Measurements from ENCODE around the gene ASPA.
"Not testable (repeated sequence)": the region's sequence is repeated elsewhere in the genome, so short reads cannot be mapped to it uniquely, and the experiment has no call there.

The ASPA gene

DNA sequence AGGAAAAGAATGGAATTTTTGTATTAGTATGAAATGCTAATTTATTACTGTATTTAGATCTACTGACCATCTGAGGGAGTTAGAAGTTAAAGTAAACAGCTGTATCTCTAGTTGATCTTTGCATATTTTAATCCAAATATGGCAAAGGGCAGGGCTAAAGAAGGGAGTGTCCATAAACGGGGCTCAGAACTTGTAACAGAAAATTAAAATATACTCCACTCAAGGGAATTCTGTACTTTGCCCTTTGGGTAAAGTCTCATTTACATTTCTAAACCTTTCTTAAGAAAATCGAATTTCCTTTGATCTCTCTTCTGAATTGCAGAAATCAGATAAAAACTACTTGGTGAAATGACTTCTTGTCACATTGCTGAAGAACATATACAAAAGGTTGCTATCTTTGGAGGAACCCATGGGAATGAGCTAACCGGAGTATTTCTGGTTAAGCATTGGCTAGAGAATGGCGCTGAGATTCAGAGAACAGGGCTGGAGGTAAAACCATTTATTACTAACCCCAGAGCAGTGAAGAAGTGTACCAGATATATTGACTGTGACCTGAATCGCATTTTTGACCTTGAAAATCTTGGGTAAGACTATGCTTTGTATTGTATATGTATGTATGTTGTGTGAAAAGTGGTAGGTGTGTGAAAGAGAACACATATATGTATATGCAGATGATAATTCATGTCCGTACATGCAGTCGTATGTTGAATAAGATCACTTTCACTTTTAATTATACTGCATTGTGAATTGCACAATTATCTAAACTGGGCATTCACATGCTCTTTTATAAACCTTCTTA is at the start of gene ASPA:
TSS of gene ASPA (plus strand) at position 186 of the 799 bp plus-strand sequence. CDS start at position 349, 163 bp downstream.
- in situ Hi-C loops (cut with HindIII; ENCODE audit: low sequenced_read_pairs) = no loop called here

DNA sequence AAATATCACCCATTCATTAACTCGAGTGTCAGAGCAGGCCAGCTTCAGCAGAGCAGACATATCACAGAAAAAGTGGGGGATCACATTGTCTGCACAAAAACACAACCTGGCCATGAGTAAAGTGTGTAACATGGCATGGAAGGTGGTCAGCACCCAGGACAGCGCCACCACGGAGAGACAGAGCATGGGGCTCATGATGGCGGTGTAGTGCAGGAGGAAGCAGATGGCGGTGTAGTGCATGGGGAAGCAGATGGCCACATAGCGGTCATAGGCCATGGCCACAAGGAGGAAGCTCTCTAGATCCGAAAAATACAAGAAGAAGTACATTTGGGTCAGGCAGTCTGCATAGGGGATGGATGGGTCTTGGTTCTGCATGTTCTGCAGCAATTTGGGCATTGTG is 42.6 kb upstream of the ASPA start:
- in situ Hi-C loops (cut with HindIII; ENCODE audit: low sequenced_read_pairs) = not testable (repeated sequence)

DNA sequence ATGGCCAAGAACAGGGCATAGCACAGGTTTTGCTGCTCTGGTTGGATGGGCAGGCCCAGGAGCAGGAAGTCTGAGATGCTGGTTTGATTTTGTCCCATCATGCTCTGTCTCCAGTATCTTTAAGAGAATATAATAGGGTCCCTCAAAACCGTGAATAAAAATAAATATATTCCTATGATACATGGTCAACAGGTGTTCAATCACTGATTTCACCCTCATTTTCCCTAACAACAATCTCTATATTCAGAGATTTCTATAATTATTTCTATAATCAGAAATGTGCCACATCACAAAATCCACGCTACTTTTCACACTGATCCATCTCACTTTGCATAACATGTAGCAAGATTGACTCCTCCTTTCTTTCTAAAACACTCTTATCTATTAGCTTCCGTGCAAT is 42.1 kb upstream of the ASPA start, which contains the start of gene OR1E2:
TSS of gene OR1E2 (minus strand) at position 101 of the 400 bp plus-strand sequence. CDS start at position 101, 0 bp downstream.
- in situ Hi-C loops (cut with HindIII; ENCODE audit: low sequenced_read_pairs) = no loop called here

DNA sequence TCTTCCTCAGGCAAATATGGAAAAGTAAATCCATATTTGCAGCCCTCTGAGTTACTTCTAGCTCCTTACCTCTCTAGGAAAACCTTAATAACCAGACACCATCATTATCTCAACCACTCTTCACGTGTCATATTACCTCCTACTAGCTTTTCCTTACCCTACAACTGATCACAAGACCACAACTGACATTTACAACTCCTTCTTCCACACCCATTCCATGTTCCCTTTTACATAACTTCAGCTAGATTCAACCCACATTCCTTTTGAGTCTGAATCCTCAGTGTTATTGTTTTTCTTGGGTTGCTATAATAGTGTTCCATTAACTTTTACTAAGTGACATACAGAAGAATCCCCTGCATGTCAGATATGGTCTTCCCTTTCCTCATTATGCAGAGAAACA is 37.4 kb upstream of the ASPA start:
- in situ Hi-C loops (cut with HindIII; ENCODE audit: low sequenced_read_pairs) = no loop called here

DNA sequence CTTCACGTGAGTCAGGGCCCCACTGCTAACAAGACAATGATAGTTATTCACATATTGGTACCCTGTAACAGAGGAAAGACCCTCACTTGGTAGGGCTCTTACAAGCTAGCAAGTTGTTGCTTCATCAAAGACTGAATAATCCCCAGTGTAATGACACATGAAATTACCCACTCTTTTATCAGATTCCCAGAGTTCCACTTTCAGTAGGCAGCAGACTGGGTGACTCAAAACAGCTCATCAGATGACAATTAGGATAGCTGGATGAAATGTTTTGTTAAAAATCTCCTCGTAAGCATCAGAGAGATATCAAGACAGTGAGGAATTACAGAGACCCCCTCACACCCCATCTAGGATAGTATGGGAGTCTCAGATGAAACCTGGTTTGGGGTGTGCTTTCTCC is 35.3 kb upstream of the ASPA start:
- in situ Hi-C loops (cut with HindIII; ENCODE audit: low sequenced_read_pairs) = no loop called here

DNA sequence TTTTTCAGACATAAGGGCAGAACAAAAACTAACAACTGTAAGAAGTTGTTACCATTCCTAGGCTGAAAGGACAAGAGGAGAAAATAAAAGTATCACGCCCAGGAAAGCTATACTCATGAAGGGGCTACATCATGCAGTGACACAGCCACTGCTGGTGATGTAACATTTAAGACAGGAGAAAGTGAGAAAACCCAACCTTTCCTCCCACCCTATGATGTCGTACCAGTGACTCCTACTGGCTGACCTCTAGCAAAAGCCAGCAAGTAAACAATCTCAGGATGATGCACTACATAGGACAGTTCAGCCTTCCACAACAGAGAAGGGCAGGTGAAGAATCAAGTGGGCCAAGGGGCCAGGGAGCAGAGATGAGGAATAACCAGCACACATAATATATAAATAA is 28.2 kb upstream of the ASPA start:
- in situ Hi-C loops (cut with HindIII; ENCODE audit: low sequenced_read_pairs) = no loop called here

DNA sequence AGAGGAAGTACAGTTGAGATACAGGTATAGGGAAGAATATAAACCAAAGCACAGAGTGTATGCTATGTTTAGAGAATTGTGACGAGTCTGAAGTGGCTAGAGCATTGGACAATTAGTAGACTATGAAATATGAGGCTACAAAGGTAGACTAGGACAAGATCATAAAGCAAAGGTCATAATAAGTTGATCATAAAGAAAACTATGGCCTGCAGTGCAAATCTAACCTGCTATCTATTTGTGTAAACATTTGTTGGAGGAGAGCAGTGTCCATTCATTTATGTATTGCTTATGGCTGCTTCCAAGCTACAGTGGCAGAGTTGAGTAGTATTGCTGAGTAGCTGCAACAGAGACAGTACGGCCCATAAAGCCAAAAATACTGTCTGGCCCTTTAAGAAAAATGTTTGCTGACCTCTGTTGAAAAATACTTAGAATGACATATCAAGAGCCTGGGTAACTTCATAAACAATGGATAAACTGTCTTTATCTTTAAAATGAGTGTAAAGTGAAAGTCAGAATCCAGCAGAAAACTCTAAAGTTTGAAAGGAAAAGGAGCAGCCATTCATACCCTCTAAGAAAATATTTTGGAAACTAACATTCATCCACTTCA is 27.6 kb upstream of the ASPA start:
- in situ Hi-C loops (cut with HindIII; ENCODE audit: low sequenced_read_pairs) = no loop called here

DNA sequence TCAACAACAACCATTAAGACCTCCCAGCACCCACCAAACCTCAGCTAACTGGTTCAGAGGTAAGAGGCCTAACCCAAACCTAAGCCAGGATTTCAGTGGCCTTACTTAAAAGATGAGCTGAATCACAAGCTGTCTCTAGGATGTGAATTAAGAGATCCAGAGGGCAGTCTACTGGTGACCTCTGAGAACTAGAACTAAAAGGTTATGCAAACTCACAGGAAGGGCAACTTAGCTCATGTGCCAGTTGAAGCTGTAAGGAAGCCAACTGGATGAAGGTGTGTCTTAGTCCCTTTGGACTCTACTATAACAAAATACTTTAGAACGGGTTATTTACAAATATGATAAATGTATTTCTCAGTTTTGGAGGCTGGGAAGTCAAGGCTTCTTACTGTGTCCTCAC is 9.4 kb upstream of the ASPA start:
- in situ Hi-C loops (cut with HindIII; ENCODE audit: low sequenced_read_pairs) = not testable (repeated sequence)

DNA sequence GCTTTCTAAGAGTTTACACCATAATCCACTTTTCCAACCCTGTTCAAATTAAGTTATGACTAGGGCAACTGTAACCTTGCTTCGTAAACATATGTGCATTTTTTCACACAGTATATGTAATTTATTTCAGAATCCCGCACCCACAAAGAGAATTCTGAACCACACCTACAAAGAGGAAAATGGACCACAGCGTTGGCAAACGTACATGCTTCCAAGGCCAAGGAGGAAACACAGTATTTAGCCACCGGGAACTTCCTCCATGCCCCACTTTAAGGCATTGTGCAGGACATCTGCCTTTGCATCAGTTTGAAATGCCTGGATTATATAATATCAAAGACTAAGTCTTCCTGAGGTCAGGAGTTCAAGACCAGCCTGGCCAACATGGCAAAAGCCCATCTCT is 6.3 kb upstream of the ASPA start:
- in situ Hi-C loops (cut with HindIII; ENCODE audit: low sequenced_read_pairs) = no loop called here

DNA sequence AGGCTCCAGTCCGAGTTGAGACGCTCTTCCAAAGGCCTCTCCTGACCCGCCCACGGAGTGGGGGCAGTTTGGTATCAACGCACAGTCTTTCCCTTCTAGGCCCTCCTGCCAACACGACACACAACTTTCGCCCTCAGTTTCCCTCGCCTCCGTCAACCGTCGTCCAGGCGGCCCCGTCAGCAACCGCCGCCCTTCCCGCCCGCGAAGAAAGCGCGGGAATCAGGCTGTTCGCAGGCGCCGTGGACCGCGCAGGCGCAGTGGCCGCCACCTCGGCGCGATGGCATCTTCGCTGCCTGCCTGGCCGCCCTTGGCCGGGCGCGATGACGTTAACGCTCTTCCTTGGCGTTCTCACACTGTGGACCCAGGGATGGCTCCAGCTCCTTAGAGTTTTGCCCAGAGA is 4.2 kb upstream of the ASPA start, which contains the start of gene SPATA22:
TSS of gene SPATA22 (minus strand) at position 221 of the 400 bp plus-strand sequence. CDS start 2,494 bp downstream, outside the sequence.
- in situ Hi-C loops (cut with HindIII; ENCODE audit: low sequenced_read_pairs) = no loop called here

DNA sequence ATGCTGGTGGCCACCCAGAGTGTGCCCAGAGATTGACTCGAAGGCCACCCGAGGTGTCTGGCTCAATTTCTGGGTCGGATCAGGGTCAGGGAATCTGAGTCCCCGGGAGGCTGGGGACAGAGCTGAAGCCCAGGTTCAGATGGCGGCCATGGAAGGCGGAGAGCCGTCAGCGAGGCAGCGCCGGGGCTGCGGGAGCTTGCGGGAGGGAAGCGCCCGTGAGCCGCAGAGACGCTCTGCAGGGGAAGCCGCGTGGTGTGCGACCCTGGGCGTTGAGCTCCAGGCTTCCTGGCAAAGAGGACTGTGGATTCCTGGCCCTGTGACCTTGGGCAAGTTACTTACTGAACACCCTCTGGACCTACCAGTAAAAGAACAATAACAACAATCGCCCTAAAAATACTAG is 3.7 kb upstream of the ASPA start:
- in situ Hi-C loops (cut with HindIII; ENCODE audit: low sequenced_read_pairs) = no loop called here

DNA sequence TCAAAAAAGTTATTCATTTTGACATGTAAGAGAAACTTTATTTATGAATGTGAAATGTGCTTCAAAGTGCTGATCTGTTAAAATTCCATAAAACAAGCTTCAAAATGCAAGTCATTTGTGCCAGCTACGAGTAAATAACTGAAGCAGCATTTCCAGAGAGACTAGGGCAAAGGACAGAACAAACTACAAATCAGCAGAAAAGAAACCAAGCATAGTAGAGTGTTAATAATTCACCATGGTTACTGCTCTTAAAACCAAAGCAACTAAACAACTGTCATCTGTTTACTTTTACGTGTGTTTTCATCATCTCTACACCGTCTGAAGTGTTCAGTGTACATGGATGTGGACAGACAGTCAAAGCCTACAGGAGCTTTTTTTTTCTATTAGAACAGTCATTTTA is 1.6 kb upstream of the ASPA start:
- in situ Hi-C loops (cut with HindIII; ENCODE audit: low sequenced_read_pairs) = no loop called here

DNA sequence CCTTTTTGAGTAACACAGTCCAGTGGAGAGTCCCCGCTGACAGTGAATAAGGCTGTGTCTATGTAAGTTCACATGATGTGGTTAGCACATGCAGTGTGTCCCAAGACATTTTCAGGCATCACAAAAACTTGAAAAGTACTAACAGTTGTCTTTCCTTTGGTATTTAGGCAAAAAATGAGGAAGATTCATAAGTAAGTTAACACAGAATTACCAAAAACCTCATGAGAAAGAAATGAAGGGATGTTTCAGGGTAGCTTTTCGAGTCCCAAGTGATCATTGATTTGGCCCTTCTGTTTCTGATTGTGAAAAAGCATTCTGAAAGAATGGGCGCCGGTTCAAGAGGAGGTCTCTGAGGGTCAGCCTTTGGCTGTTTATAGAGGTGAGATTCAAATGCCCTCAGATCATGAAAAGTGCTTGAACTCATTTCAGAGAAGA is 529 bp upstream of the ASPA start:
- in situ Hi-C loops (cut with HindIII; ENCODE audit: low sequenced_read_pairs) = no loop called here

DNA sequence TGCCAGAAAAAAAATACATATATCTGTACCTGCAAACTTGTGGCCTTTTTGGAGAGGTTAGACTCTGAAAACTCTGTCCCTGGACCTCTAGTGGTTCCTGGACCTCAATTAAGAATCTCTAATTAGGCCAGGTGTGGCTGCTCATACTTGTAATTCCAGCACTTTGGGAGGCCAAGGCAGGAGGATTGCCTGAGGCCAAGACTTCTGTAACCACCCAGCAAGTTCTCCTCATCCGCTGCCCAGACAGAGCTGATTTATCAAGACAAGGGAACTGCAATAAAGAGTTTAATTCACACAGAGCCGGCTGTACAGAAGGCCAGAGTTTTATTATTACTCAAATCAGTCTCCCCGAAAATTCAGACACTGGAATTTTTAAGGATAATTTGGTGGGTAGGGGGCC is 4.2 kb downstream of the ASPA start:
- in situ Hi-C loops (cut with HindIII; ENCODE audit: low sequenced_read_pairs) = no loop called here

DNA sequence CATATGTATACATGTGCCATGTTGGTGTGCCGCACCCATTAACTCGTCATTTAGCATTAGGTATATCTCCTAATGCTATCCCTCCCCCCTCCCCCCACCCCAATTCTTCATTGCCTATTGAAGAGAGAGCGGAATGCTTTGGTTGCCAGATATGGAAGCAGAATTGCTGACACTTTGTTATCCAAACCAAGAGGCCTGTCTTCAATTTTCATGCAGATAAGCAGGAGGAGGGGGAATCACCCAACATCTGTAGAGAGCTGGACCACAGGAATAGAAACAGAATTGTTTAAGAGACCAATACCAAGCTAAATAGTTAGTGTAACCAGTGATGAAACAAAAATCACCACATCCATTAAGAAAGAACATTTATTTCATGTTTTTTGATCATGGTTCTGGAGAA is 7.1 kb downstream of the ASPA start:
- in situ Hi-C loops (cut with HindIII; ENCODE audit: low sequenced_read_pairs) = no loop called here

DNA sequence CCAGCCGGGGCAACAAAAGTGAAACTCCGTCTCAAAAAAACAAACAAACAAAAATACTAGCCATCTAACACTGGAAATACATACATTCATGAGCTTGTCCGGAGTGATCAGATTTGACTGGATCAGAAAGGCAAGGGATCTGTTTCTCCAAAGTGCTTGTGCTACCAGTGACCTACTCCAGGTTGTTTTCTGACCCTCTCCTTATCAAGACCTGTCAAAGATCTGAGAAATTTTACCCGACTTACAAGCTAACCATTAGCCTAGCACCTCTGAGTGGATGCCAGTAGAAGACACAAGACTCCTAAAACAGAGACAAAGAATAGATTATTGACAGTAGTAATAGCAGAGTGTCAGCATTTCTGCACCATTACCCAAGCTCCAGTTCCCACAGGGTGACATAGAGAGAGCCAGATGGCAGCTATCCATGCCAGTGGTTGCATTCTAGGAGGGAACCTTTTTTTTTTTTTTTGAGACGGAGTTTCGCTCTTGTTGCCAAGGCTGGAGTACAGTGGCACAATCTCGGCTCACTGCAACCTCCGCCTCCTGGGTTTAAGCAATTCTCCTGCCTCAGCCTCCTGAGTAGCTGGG is 9.8 kb downstream of the ASPA start:
- in situ Hi-C loops (cut with HindIII; ENCODE audit: low sequenced_read_pairs) = no loop called here

DNA sequence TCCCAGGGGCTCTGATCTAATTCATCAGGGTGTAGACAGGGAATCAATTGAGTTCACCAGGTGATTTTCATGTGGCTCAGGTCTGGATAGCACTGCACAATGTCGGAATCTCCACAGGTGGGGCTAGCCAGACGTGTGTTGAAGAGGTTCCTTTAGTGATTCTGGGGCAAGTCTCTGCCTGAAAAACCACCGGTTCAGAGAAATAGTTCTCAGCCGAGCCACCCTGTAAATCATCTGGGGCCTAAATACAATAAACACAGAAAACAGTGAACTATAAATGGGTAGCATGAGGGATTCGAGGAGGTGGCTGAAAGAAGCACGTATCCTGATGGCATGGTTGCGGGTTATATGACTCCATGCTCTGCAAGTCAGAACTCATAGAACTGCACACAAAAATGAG is 21.3 kb downstream of the ASPA start:
- in situ Hi-C loops (cut with HindIII; ENCODE audit: low sequenced_read_pairs) = no loop called here

DNA sequence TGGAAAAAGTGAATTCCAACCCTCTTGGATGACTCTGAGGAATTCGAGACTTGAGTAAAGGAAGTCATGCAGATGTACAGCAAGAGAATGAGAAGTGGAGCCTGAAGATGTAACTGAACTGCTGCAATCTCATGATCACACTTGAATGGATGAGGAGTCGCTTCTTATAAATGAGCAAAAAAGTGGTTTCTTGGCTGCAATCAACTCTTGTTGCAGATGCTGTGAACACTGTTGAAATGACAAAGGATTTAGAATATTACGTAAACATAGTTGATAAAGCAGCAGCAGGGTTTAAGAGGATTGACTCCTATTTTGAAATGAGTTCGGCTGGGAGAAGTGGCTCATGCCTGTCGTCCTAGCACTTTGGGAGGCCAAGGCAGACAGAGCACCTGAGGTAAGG is 25.5 kb downstream of the ASPA start:
- in situ Hi-C loops (cut with HindIII; ENCODE audit: low sequenced_read_pairs) = no loop called here

DNA sequence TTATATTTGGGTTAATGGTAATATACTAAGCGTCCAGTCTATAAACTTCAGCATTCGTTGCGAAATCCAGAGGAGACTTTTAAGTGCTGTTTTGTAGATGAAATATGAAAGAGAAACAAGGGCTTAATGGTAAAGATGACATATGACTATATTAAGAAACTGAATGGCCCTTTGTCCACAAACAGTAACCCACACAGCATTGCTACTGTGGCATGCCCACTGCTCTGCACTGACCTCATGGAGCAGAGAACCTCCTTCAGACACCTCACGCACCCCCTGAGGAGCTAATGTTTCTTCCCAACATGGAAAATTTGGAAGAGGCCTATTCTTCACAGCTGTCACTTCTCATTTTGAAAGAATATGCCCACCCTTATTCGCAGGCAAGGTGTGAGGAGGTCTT is 26.7 kb downstream of the ASPA start:
- in situ Hi-C loops (cut with HindIII; ENCODE audit: low sequenced_read_pairs) = no loop called here

DNA sequence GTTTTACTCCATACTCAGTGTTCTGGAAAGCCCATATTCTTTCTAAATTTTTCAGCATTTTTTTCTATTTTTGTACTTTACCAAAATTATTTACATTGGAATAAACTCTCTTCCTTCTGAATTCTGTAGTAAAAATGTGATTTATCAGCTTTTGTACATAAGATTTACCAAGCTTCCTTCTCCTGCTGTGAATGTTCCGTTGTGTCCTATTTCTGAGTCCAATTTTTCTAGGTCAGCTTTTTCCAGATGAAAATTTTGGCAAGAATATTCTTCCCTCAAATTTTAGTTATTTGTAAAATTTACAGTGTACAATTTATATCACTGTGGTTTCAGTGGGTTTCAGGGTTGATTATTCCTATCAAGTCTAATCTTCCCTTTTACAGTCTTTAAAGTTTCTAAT is 27.5 kb downstream of the ASPA start:
- in situ Hi-C loops (cut with HindIII; ENCODE audit: low sequenced_read_pairs) = no loop called here

DNA sequence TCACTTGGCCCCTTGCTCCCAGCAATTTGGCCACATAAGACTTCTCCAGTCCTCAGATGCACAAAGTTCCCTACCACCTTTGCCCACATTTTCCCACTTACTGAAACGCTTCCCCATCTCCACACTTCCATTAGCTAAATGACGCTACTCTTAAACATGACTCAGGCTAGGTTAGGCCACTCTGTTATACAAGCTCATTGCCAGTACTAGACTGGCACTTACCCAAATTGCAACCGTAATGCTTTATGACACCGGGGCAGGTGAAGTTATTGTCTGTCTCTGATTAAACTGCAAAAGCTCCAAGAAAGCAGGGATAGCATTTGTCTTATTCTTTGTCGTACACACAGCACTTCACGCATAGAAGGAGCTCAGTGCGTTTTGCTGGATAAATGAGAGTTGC is 29.2 kb downstream of the ASPA start:
- in situ Hi-C loops (cut with HindIII; ENCODE audit: low sequenced_read_pairs) = no loop called here

DNA sequence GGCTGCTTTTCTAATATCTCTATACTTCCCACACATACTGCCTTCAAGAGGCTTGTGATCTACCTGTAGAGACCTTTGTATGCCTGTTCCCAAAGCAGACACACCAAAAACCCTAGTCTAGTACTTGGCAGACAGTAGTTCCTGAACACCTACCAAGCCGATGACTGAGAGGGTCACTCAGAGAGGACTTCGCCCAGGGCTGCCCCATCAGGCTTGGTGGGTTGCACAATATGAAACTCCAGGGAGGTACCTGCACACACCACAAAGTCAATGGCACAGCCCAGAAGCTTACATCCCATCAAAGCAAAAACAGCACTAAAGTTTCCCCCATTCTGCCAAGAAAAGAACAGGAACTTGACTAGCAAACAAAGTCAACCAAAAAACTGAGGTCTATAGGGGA is 30.3 kb downstream of the ASPA start:
- in situ Hi-C loops (cut with HindIII; ENCODE audit: low sequenced_read_pairs) = no loop called here

All from DLD1 (cell line).